ENCODE measurements around the gene PNKD. TPM values are rescaled to one million over a fixed set of nuclear protein-coding genes. Genes with fewer than 3 reads are reported as not detected.

The PNKD gene
- total RNA-seq, 1 donor from 2014 or later: 72.9 TPM

- intact Hi-C loops (cut with DNase I): no loop called here
- DNase-seq: no peak
- ATAC-seq (ENCODE audit: poor library complexity): no peak
These were observed 74.6 kb downstream of the PNKD start for GRCh38 chr2:218344755-218345417.

DNA sequence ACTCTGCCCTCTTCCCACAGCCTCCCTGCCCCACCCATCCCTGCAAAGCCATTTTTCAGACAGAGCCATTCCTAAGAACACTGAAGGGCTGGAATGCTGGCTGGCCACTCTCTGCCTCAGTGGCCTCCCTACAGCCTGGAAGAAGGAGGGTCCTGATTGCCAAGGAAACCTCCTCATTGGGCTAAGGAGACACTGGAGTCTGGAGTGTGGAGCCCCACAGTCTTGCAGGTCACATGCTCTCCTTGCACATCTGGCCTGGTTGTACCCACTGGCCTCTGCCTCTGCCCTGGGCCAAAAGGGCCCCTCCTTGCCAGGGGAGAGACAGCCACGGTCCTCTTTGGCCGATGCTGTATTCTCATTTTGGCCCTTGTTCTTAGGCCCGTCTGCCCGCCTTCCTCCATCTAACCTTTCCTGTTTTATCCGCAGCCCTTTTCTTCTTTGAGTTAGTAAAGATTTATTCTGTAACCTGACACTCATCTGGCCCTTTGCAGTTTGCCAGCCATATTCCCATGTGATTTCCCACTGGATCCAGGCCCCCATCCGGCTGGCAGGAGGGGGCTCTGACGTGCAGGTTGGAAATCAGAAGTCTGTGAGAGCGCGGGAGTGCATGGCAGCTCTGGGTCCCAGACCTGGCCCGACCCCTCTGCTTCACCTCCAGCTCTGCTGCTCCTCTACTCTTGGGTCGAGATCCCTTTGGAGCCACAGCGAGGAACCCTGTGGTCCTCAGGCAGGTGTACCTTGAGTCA lies 75.3 kb downstream of the PNKD start:
- DNase-seq (no peak), ATAC-seq (ENCODE audit: poor library complexity) (no peak)
- intact Hi-C loops (cut with DNase I): no loop called here

DNA sequence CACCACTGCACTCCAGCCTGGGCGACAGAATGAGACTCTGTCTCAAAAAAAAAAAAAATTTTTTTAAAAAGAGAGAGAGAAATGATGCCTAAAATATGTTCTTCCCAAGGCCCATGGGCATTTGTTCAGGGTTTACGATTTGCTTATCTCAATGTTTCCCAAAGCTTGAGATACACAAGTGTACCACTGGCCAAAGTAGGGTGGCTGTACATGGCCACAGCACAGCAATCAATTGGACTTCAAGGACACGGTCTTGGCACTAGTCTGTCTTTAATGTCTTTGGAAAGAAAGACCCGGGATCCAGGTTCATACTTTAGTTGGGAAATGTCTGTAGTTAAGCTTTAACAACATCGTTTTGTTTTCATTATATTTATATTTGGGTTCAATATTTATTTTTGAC lies 76.9 kb downstream of the PNKD start:
- DNase-seq: no peak
- intact Hi-C loops (cut with DNase I): no loop called here

DNA sequence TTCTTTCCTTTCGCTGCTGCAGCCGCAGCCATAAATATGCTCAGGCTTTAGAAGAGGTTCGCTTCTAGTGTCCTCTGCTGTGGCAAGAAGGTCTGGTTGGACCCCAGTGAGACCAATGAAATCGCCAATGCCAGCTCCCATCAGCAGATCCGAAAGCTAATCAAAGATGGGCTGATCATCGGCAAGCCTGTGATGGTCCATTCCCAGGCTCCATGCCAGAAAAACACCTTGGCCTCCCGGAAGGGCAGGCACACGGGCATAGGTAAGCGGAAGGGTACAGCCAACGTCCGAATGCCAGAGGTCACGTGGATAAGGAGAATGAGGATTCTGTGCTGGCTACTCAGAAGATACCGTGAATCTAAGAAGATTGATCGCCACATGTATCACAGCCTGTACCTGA lies 83.7 kb downstream of the PNKD start:
- intact Hi-C loops (cut with DNase I): no loop called here
- no peak for DNase-seq
- ATAC-seq (ENCODE audit: poor library complexity): no peak

More for the DNA sequence above, 76.9 kb downstream of the PNKD start:
- ATAC-seq (ENCODE audit: poor library complexity): no peak

DNA sequence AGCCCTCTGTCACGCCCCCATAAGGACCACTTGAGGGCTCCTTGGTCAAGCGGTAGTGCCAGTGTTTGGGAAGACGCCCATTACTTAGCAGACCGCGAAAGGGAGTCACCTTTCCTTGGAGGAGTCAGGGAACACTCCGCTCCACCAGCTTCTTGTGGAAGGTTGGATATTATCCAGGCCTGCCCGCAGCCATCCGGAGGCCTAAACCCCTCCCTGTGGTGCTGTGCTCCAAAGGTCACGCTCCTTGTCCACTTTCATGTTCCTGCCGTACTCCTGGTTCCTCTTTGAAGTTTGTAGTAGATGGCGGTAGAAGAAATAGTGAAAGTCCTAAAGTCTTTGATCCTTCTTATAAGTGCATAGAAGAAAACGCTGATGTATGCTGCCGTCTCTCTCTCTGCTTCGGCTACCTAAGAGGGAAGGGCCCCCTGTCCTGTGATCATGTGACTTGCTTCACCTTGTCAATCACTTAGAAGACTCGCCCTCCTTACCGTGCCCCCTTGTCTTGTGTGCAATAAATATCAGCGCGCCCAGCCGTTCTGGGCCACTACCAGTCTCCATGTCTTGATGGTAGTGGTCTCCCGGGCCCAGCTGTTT lies 84.6 kb downstream of the PNKD start:
- no peak for ATAC-seq (ENCODE audit: poor library complexity)
- intact Hi-C loops (cut with DNase I): loop anchor here (5.0 kb wide), 1 partner anchor 53 kb away; no protein-coding TSS in a partner anchor

DNA sequence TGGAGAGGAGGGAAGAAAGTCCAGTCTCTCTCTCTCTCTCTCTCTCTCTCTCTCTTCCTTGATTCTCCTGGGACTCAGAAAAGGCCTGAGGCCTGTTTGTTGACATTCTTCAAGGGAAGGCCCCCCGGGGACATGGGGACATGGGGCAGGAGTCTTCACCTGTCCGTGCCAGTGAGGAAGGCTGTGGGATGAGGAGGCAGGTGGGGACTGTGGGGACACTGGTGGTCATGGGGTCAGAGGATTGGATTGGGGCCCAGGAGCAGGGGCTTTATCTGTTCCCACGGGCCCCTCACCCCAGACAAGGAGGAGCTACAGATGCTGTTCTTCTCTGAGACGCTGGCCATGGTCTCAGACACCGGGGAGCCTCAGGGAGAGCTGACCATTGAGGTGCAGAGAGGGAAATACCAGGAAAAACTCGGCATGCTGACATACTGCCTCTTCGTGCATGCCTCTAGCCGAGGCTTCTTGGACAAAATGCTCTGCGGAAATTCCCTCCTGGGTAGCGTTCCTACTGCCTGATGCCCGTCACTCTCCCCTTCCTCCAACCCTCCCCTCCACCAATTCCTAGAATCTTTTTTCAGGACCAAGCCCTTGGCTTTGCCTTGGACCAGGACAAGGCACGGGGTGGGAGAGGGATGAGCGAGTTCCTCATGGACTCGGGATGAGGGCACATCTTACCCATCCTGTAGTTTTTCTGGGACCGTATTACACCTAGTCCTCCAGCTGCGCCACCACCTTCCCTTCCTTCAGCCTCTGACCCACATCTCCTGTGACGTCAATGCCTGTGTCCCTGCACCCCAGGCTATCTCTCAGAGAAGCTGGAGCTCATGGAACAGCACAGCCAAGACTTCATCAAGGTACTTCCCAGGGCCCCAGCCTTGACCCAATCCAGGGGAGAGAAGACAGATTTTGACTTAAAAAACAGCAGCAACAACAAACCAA lies 87.2 kb downstream of the PNKD start:
- intact Hi-C loops (cut with DNase I): loop anchor here (5.0 kb wide), 1 partner anchor 55 kb away; no protein-coding TSS in a partner anchor
- ATAC-seq (ENCODE audit: poor library complexity) (no peak), DNase-seq (no peak)

More for the DNA sequence above, 84.6 kb downstream of the PNKD start:
- no peak for DNase-seq

DNA sequence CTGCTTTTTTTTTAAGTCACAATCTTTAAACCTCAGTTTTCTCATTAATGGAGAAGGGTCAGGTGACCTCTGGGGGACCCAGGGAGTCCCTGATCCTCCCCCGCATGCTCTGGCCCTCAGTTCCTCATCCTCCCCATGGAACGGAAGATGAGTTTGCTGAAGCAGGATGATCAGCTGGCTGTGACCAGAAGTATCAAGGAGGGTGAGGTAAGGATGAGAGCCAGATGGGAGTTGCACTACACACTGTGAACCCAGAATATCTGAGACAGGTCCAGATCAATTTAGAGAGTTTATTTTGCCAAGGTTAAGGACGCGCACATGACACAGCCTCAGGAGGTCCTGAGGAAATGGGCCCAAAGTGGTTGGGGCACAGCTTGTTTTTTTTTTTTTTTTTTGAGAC lies 90.1 kb downstream of the PNKD start:
- DNase-seq (no peak), ATAC-seq (ENCODE audit: poor library complexity) (peak; percentile 40)
- intact Hi-C loops (cut with DNase I): no loop called here

GRCh38 chr2:218362606-218363005 lies 92.3 kb downstream of the PNKD start:
- ATAC-seq (ENCODE audit: poor library complexity) (no peak), DNase-seq (no peak)
- intact Hi-C loops (cut with DNase I): no loop called here

GRCh38 chr2:218363736-218364135 lies 93.4 kb downstream of the PNKD start:
- DNase-seq (no peak), ATAC-seq (ENCODE audit: poor library complexity) (no peak)
- intact Hi-C loops (cut with DNase I): no loop called here

GRCh38 chr2:218364196-218364595 lies 93.9 kb downstream of the PNKD start:
- no peak for ATAC-seq (ENCODE audit: poor library complexity)
- no peak for DNase-seq
- intact Hi-C loops (cut with DNase I): no loop called here

- intact Hi-C loops (cut with DNase I): no loop called here
- ATAC-seq (ENCODE audit: poor library complexity) (no peak), DNase-seq (no peak)
These were observed 96.5 kb downstream of the PNKD start for GRCh38 chr2:218366621-218367414.

DNA sequence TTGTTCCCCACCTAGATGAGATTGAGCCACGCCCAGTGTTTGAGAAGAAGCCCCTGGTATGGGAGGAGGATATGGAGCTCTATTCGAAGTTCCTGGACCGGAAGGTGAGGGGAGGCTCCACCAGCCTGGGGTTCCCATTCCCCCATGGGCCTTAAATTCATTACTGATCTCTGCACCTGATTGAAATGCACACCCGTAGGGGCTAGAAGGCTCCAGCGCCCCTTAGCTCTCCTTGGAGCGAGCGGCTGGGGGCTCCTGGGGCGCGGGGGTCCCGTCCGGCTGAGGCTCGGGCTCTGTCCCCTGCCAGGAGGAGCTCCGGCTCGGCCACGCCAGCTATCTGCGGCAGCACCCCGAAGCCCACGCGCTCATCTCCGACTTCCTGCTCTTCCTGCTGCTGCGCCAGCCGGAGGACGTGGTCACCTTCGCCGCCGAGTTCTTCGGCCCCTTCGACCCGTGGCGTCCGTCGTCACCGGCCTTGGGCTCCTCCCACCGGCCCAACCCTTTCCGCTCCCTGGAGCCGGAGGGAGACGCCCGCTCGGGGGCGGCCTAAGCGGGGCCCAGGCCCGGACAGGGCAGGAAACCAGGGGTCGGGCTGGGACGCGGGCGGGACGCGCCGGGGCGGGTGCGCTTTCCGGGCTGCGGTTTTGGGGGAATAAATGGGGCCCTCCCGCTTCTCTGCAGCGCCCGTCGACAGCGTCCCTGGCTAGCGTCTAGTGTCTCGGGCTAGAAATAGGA lies 97.3 kb downstream of the PNKD start:
- DNase-seq: peak; percentile 96
- ATAC-seq (ENCODE audit: poor library complexity): peak; percentile 97
- intact Hi-C loops (cut with DNase I): no loop called here

GRCh38 chr2:218368150-218368528 lies 97.8 kb downstream of the PNKD start:
- no peak for ATAC-seq (ENCODE audit: poor library complexity)
- intact Hi-C loops (cut with DNase I): no loop called here
- peak; percentile 57 for DNase-seq

GRCh38 chr2:218368621-218369153 lies 98.4 kb downstream of the PNKD start:
- intact Hi-C loops (cut with DNase I): no loop called here
- ATAC-seq (ENCODE audit: poor library complexity): peak; percentile 7
- peak; percentile 57 for DNase-seq

- DNase-seq (no peak), ATAC-seq (ENCODE audit: poor library complexity) (no peak)
- intact Hi-C loops (cut with DNase I): no loop called here
These were observed 99.0 kb downstream of the PNKD start for GRCh38 chr2:218369330-218369729.

- intact Hi-C loops (cut with DNase I): no loop called here
- ATAC-seq (ENCODE audit: poor library complexity) (peak; percentile 30), DNase-seq (peak; percentile 68)
These were observed 100.2 kb downstream of the PNKD start for GRCh38 chr2:218370410-218371063.

GRCh38 chr2:218371983-218372350 lies 101.6 kb downstream of the PNKD start:
- DNase-seq: no peak
- intact Hi-C loops (cut with DNase I): no loop called here
- ATAC-seq (ENCODE audit: poor library complexity): no peak
